Activated T-cell treated with anti-CD3 and anti-CD28 coated beads, Interleukin-2, amount 50 U/mL, for 24 hours (primary cell): ENCODE data around the gene STK32C.
"Not testable (repeated sequence)": the region's sequence is repeated elsewhere in the genome, so short reads cannot be mapped to it uniquely, and the experiment has no call there.

Experiments used
- DNase-seq: peaks from one replicate; pipeline ENCODE4 v3.0.0-alpha.2; 2020
- H3K27ac Mint-ChIP-seq: 2 replicates; pipeline ENCODE4 v1.8.0; 2020; ENCODE audit warnings: mild to moderate bottlenecking, mixed read lengths
- H3K27me3 Mint-ChIP-seq: 2 replicates; pipeline ENCODE4 v1.8.0; 2020; ENCODE audit warnings: mixed read lengths
- H3K36me3 Mint-ChIP-seq: 2 replicates; pipeline ENCODE4 v1.8.0; 2020; ENCODE audit warnings: low read depth, mixed read lengths
- H3K4me1 Mint-ChIP-seq: 2 replicates; pipeline ENCODE4 v1.8.0; 2020; ENCODE audit warnings: low read depth, mixed read lengths
- H3K4me3 Mint-ChIP-seq: 2 replicates; pipeline ENCODE4 v1.8.0; 2020; ENCODE audit warnings: mild to moderate bottlenecking, moderate library complexity, mixed read lengths
- H3K9me3 Mint-ChIP-seq: 2 replicates; pipeline ENCODE4 v1.8.0; 2020; ENCODE audit warnings: mixed read lengths

Gene STK32C

GRCh38 chr10:132219486-132219885 lies 88.3 kb downstream of the STK32C start:
- Mint-ChIP-seq H3K4me3 (no peak overlapping the region), H3K36me3 (peaks cover 39% of the 10 kb centered on the region), H3K4me1 (no peaks in the 10 kb centered on the region), H3K9me3 (peaks cover 17% of the 10 kb centered on the region), H3K27me3 (no peaks in the 10 kb centered on the region), H3K27ac (no peak overlapping the region)
- DNase-seq = no peak

- not testable (repeated sequence) for H3K27ac Mint-ChIP-seq, DNase-seq, H3K4me1 Mint-ChIP-seq, H3K4me3 Mint-ChIP-seq, H3K27me3 Mint-ChIP-seq
- peaks cover 50% of the 10 kb centered on the region for H3K36me3 Mint-ChIP-seq
- H3K9me3 Mint-ChIP-seq = peaks cover 23% of the 10 kb centered on the region
Measured at GRCh38 chr10:132216441-132216840, 91.3 kb downstream of the STK32C start.

- peaks cover 23% of the 10 kb centered on the region for H3K9me3 Mint-ChIP-seq
- H3K27ac Mint-ChIP-seq = no peak overlapping the region
- H3K36me3 Mint-ChIP-seq = peaks cover 43% of the 10 kb centered on the region
Measured at GRCh38 chr10:132213917-132214316, 93.8 kb downstream of the STK32C start.

GRCh38 chr10:132212816-132213215 lies 94.9 kb downstream of the STK32C start:
- no peak overlapping the region for H3K27ac Mint-ChIP-seq
- H3K4me1 Mint-ChIP-seq = no peaks in the 10 kb centered on the region
- H3K27me3 Mint-ChIP-seq = no peaks in the 10 kb centered on the region
- H3K36me3 Mint-ChIP-seq = peaks cover 36% of the 10 kb centered on the region
- H3K9me3 Mint-ChIP-seq = peaks cover 20% of the 10 kb centered on the region
- no peak overlapping the region for H3K4me3 Mint-ChIP-seq
- DNase-seq = no peak

More at GRCh38 chr10:132213917-132214316, 93.8 kb downstream of the STK32C start:
- Mint-ChIP-seq H3K4me3 (no peak overlapping the region), H3K27me3 (no peaks in the 10 kb centered on the region), H3K4me1 (no peaks in the 10 kb centered on the region)
- no peak for DNase-seq

GRCh38 chr10:132211246-132211645 lies 96.5 kb downstream of the STK32C start:
- H3K36me3 Mint-ChIP-seq = peaks cover 22% of the 10 kb centered on the region
- no peak for DNase-seq
- H3K9me3 Mint-ChIP-seq = peaks cover 13% of the 10 kb centered on the region
- no peaks in the 10 kb centered on the region for H3K4me1 Mint-ChIP-seq
- no peak overlapping the region for H3K4me3 Mint-ChIP-seq
- no peak overlapping the region for H3K27ac Mint-ChIP-seq
- no peaks in the 10 kb centered on the region for H3K27me3 Mint-ChIP-seq

GRCh38 chr10:132210766-132211165 lies 97.0 kb downstream of the STK32C start:
- H3K27me3 Mint-ChIP-seq = no peaks in the 10 kb centered on the region
- no peak for DNase-seq
- peaks cover 12% of the 10 kb centered on the region for H3K9me3 Mint-ChIP-seq
- no peak overlapping the region for H3K27ac Mint-ChIP-seq
- peaks cover 21% of the 10 kb centered on the region for H3K36me3 Mint-ChIP-seq
- H3K4me1 Mint-ChIP-seq = no peaks in the 10 kb centered on the region
- no peak overlapping the region for H3K4me3 Mint-ChIP-seq

- H3K4me1 Mint-ChIP-seq = no peaks in the 10 kb centered on the region
- no peak overlapping the region for H3K27ac Mint-ChIP-seq
- H3K4me3 Mint-ChIP-seq = no peak overlapping the region
- no peaks in the 10 kb centered on the region for H3K27me3 Mint-ChIP-seq
- H3K9me3 Mint-ChIP-seq = peaks cover 5% of the 10 kb centered on the region
- H3K36me3 Mint-ChIP-seq = peaks cover 14% of the 10 kb centered on the region
- DNase-seq = no peak
Measured at GRCh38 chr10:132209978-132210530, 97.7 kb downstream of the STK32C start.

GRCh38 chr10:132209130-132209529 lies 98.6 kb downstream of the STK32C start:
- H3K27me3 Mint-ChIP-seq = no peaks in the 10 kb centered on the region
- H3K36me3 Mint-ChIP-seq = peaks cover 13% of the 10 kb centered on the region
- no peaks in the 10 kb centered on the region for H3K4me1 Mint-ChIP-seq
- no peak overlapping the region for H3K4me3 Mint-ChIP-seq
- H3K9me3 Mint-ChIP-seq = peaks cover 5% of the 10 kb centered on the region
- H3K27ac Mint-ChIP-seq = no peak overlapping the region
- DNase-seq = no peak

- H3K27me3 Mint-ChIP-seq = no peaks in the 10 kb centered on the region
- no peak overlapping the region for H3K27ac Mint-ChIP-seq
- H3K4me1 Mint-ChIP-seq = no peaks in the 10 kb centered on the region
- DNase-seq = no peak
- peaks cover 2% of the 10 kb centered on the region for H3K9me3 Mint-ChIP-seq
- peaks cover 10% of the 10 kb centered on the region for H3K36me3 Mint-ChIP-seq
- H3K4me3 Mint-ChIP-seq = no peak overlapping the region
Measured at GRCh38 chr10:132208462-132209050, 99.2 kb downstream of the STK32C start.

GRCh38 chr10:132207536-132208461 lies 100.0 kb downstream of the STK32C start:
- Mint-ChIP-seq H3K36me3 (peaks cover 6% of the 10 kb centered on the region), H3K9me3 (no peaks in the 10 kb centered on the region), H3K27me3 (no peaks in the 10 kb centered on the region), H3K4me3 (no peak overlapping the region), H3K4me1 (no peaks in the 10 kb centered on the region), H3K27ac (no peak overlapping the region)
- DNase-seq = no peak

GRCh38 chr10:132206806-132207535 lies 100.8 kb downstream of the STK32C start:
- H3K27ac Mint-ChIP-seq = no peak overlapping the region
- H3K4me1 Mint-ChIP-seq = no peaks in the 10 kb centered on the region
- H3K27me3 Mint-ChIP-seq = no peaks in the 10 kb centered on the region
- no peak for DNase-seq
- H3K36me3 Mint-ChIP-seq = no peaks in the 10 kb centered on the region
- H3K4me3 Mint-ChIP-seq = no peak overlapping the region
- H3K9me3 Mint-ChIP-seq = no peaks in the 10 kb centered on the region

- Mint-ChIP-seq H3K9me3 (no peaks in the 10 kb centered on the region), H3K27ac (no peak overlapping the region), H3K27me3 (no peaks in the 10 kb centered on the region), H3K36me3 (no peaks in the 10 kb centered on the region), H3K4me1 (no peaks in the 10 kb centered on the region), H3K4me3 (no peak overlapping the region)
- no peak for DNase-seq
Measured at GRCh38 chr10:132206377-132206745, 101.4 kb downstream of the STK32C start.

GRCh38 chr10:132205650-132206376 lies 101.9 kb downstream of the STK32C start:
- H3K9me3 Mint-ChIP-seq = no peaks in the 10 kb centered on the region
- no peak overlapping the region for H3K27ac Mint-ChIP-seq
- no peaks in the 10 kb centered on the region for H3K27me3 Mint-ChIP-seq
- no peak overlapping the region for H3K4me3 Mint-ChIP-seq
- H3K36me3 Mint-ChIP-seq = no peaks in the 10 kb centered on the region
- no peaks in the 10 kb centered on the region for H3K4me1 Mint-ChIP-seq
- no peak for DNase-seq
